Smooth muscle cell (in vitro differentiated cells): Measurements from ENCODE around the gene ETV3. TPM values are rescaled to one million over a fixed set of nuclear protein-coding genes. Genes with fewer than 3 reads are reported as not detected.

Experiments used
- DNase-seq: peaks from one replicate; lab custom pipeline; 2025; ENCODE audit not compliant: unreplicated experiment; lab: John Stamatoyannopoulos, UW
- H2AFZ ChIP-seq: fragments of 200-600 bp; sonication (generic); 2 replicates; pipeline ENCODE4 v1.6.0; 2016; ENCODE audit warnings: antibody characterized with exemption, low read depth, mild to moderate bottlenecking
- H3F3A ChIP-seq: fragments of 200-600 bp; sonication (generic); 2 replicates; pipeline ENCODE4 v1.6.0; 2017; ENCODE audit warnings: antibody characterized with exemption, low read depth
- H3K27ac ChIP-seq: fragments of 200-600 bp; sonication (generic); 2 replicates; pipeline ENCODE4 v1.5.1; 2016; ENCODE audit warnings: low read depth, mild to moderate bottlenecking
- H3K27me3 ChIP-seq: fragments of 200-600 bp; sonication (generic); 2 replicates; pipeline ENCODE4 v1.6.1; 2016; ENCODE audit warnings: low read depth, mild to moderate bottlenecking
- H3K36me3 ChIP-seq: fragments of 200-600 bp; sonication (generic); 2 replicates; pipeline ENCODE4 v1.5.1; 2016; ENCODE audit warnings: low read depth
- H3K4me1 ChIP-seq: fragments of 200-600 bp; sonication (generic); 2 replicates; pipeline ENCODE4 v1.5.1; 2016; ENCODE audit warnings: low read depth
- H3K4me2 ChIP-seq: fragments of 200-600 bp; sonication (generic); 2 replicates; pipeline ENCODE4 v1.6.0; 2016; ENCODE audit warnings: mild to moderate bottlenecking
- H3K4me3 ChIP-seq: fragments of 200-600 bp; sonication (generic); 2 replicates; pipeline ENCODE4 v1.5.1; 2016; ENCODE audit warnings: mild to moderate bottlenecking
- H3K79me2 ChIP-seq: fragments of 200-600 bp; sonication (generic); 2 replicates; pipeline ENCODE4 v1.6.0; 2016; ENCODE audit warnings: low read depth, mild to moderate bottlenecking
- H3K9ac ChIP-seq: fragments of 200-600 bp; sonication (generic); 2 replicates; pipeline ENCODE4 v1.6.0; 2016; ENCODE audit warnings: low read depth
- H3K9me3 ChIP-seq: fragments of 200-600 bp; sonication (generic); replicated peaks from 2 replicates; pipeline ENCODE4 v1.5.1; 2016; ENCODE audit warnings: low read depth
- H4K20me1 ChIP-seq: fragments of 200-600 bp; sonication (generic); 2 replicates; pipeline ENCODE4 v1.6.0; 2016; ENCODE audit warnings: low read depth
- WGBS: methylation state at CpG from one replicate; pipeline ENCODE4 v1.1.7; 2016; ENCODE audit warnings: low lambda C conversion rate; 5-methylcytosine and 5-hydroxymethylcytosine counted together
- polyA plus RNA-seq: library from polyadenylated mRNA; unstranded; fragments of >200 nt; fragmentation: Nextera tagmentation; extraction: Ambion mirVana; gene quantifications from 2 replicates; pipeline ENCODE4 v1.2.1, GENCODE V29; 2016
- total RNA-seq: library from RNA; depleted of rRNA; stranded (reverse); fragments of >200 nt; gene quantifications from 2 replicates; pipeline ENCODE4 v1.2.3, GENCODE V29; 2014
- TF ChIP-seq, protein P1 (sequence below): fragments of 200-600 bp; sonication (generic); IDR thresholded peaks from 2 replicates; pipeline ENCODE4 v1.5.1; 2017; ENCODE audit warnings: borderline replicate concordance, mild to moderate bottlenecking, antibody characterized with exemption; ENCODE audit not compliant: insufficient read depth, poor library complexity, severe bottlenecking

ETV3 gene
- total and polyA plus RNA-seq, 2 experiments from 2014 or later: 11.4 to 33.2 TPM

DNA sequence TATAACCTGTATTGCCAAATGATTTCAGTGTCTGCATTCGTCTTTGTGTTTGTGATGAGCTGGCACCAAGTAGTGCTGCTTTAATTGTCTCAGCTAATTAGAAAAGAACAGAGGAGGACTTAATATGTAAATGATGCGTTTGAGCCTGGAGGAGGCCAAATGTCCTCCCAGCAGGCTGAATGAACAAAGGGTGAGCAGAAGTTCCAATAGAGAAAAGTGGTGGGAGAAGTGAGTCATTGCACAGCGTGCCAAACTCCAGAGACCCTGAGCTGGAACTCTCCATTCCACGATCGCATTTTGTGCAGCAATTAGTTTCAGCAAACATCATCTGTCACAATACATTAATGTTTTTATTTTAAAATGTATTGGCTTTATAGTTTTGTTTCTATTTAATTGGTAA lies 56.5 kb downstream of the ETV3 start:
- no peaks in the 10 kb centered on the region for H3K9me3 ChIP-seq
- DNase-seq: no peak
- H3K4me1 ChIP-seq: peaks cover 10% of the 10 kb centered on the region
- H3K36me3 ChIP-seq: no peaks in the 10 kb centered on the region
- no peak overlapping the region for H3K27ac ChIP-seq
- no peak overlapping the region for H3K4me3 ChIP-seq
- H3K9ac ChIP-seq: no peak overlapping the region
- H2AFZ ChIP-seq: no peak overlapping the region
- H4K20me1 ChIP-seq: no peaks in the 10 kb centered on the region
- H3K79me2 ChIP-seq: no peaks in the 10 kb centered on the region
- no peaks in the 10 kb centered on the region for H3K27me3 ChIP-seq
- 65% methylated on average over 5 of the region's 5 CpGs for WGBS
- H3K4me2 ChIP-seq: no peak overlapping the region
- TF ChIP-seq, protein P1, sequence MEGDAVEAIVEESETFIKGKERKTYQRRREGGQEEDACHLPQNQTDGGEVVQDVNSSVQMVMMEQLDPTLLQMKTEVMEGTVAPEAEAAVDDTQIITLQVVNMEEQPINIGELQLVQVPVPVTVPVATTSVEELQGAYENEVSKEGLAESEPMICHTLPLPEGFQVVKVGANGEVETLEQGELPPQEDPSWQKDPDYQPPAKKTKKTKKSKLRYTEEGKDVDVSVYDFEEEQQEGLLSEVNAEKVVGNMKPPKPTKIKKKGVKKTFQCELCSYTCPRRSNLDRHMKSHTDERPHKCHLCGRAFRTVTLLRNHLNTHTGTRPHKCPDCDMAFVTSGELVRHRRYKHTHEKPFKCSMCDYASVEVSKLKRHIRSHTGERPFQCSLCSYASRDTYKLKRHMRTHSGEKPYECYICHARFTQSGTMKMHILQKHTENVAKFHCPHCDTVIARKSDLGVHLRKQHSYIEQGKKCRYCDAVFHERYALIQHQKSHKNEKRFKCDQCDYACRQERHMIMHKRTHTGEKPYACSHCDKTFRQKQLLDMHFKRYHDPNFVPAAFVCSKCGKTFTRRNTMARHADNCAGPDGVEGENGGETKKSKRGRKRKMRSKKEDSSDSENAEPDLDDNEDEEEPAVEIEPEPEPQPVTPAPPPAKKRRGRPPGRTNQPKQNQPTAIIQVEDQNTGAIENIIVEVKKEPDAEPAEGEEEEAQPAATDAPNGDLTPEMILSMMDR: no peak
- no peaks in the 10 kb centered on the region for H3F3A ChIP-seq

DNA sequence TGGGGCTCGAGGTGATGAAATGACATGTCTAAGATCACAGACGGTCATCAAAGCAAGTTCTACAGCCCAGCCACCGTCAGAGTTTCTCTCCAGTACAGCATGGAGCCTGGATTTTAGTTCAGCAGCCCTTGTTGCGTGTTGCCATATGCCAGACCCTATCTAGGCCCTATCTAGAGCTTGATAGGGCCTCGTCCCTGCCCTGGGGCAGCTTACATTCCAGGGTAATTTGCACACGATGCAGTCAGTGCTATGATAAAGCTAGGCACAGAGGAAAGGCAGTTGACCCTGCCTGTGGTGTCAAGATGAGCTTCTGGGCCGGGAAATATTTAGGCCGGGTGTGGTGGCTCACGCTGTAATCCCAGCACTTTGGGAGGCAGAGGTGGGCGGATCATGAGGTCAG lies 57.5 kb downstream of the ETV3 start:
- H2AFZ ChIP-seq: no peak overlapping the region
- H3K9ac ChIP-seq: no peak overlapping the region
- no peaks in the 10 kb centered on the region for H3K79me2 ChIP-seq
- H3K27ac ChIP-seq: no peak overlapping the region
- no peaks in the 10 kb centered on the region for H3K9me3 ChIP-seq
- no peaks in the 10 kb centered on the region for H3F3A ChIP-seq
- no peak overlapping the region for H3K4me3 ChIP-seq
- no peaks in the 10 kb centered on the region for H3K36me3 ChIP-seq
- H3K4me1 ChIP-seq: peaks cover 10% of the 10 kb centered on the region
- H4K20me1 ChIP-seq: no peaks in the 10 kb centered on the region
- no peaks in the 10 kb centered on the region for H3K27me3 ChIP-seq
- WGBS: 73% methylated on average over 10 of the region's 10 CpGs
- no peak for DNase-seq
- H3K4me2 ChIP-seq: no peak overlapping the region
- TF ChIP-seq, protein P1: no peak

DNA sequence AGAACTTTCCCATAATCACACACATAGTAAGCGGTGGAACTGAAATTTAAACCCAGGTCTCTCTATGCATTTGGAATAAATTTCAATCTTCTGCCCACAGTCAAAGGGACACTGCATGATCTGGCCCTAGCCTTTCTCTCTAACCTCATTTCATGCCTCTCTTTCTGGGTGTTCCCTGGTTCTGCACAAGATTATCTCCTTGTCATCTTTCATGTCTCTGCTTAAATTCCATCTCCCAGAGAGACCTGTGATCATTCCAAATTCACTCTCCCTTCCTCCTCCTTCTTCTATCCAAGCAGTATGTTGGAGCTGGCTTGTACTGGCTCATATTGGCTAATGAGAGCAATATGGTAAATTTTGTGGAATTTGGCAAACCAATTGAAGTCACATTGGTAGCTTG lies 60.8 kb downstream of the ETV3 start:
- no peaks in the 10 kb centered on the region for H4K20me1 ChIP-seq
- H3K9me3 ChIP-seq: no peaks in the 10 kb centered on the region
- TF ChIP-seq, protein P1: no peak
- WGBS: 96% methylated on average over 1 of the region's 1 CpG
- H3K27me3 ChIP-seq: no peaks in the 10 kb centered on the region
- H3K4me3 ChIP-seq: no peak overlapping the region
- H2AFZ ChIP-seq: no peak overlapping the region
- H3K79me2 ChIP-seq: no peaks in the 10 kb centered on the region
- H3K4me2 ChIP-seq: no peak overlapping the region
- H3F3A ChIP-seq: no peaks in the 10 kb centered on the region
- peaks cover 10% of the 10 kb centered on the region for H3K4me1 ChIP-seq
- DNase-seq: no peak
- no peak overlapping the region for H3K9ac ChIP-seq
- H3K27ac ChIP-seq: no peak overlapping the region
- no peaks in the 10 kb centered on the region for H3K36me3 ChIP-seq

DNA sequence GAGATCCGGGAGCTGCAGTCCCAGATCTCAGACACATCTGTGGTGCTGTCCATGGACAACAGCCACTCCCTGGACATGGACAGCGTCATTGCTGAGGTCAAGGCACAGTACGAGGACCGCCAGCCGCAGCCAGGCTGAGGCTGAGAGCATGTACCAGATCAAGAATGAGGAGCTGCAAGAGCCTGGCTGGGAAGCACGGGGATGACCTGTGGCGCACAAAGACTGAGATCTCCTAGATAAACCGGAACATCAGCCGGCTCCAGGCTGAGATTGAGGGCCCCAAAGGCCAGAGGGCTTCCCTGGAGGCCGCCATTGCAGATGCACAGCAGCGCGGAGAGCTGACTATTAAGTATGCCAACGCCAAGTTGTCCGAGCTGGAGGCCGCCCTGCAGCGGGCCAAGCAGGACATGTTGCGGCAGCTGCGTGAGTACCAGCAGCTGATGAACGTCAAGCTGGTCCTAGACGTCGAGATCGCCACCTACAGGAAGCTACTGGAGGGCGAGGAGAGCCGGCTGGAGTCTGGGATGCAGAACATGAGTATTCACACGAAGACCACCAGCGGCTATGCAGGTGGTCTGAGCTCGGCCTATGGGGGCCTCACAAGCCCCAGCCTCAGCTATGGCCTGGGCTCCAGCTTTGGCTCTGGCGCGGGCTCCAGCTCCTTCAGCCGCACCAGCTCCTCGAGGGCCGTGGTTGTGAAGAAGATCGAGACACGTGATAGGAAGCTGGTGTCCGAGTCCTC lies 64.1 kb downstream of the ETV3 start:
- Histone ChIP-seq H3K9ac (no peak overlapping the region), H4K20me1 (no peaks in the 10 kb centered on the region), H3K4me2 (peak overlapping the region; percentile 76), H3K4me3 (no peak overlapping the region), H3K27me3 (no peaks in the 10 kb centered on the region), H3F3A (no peaks in the 10 kb centered on the region), H3K4me1 (no peaks in the 10 kb centered on the region), H3K9me3 (no peaks in the 10 kb centered on the region), H3K79me2 (no peaks in the 10 kb centered on the region), H3K36me3 (no peaks in the 10 kb centered on the region), H2AFZ (peak overlapping the region; percentile 62), H3K27ac (no peak overlapping the region)
- 46% methylated on average over 35 of the region's 35 CpGs for WGBS
- TF ChIP-seq, protein P1: peak; percentile 45
- peak; percentile 14 for DNase-seq
